ENCODE results near the gene TPPP3.
"Not testable (repeated sequence)": the region's sequence is repeated elsewhere in the genome, so short reads cannot be mapped to it uniquely, and the experiment has no call there.

The TPPP3 gene

GRCh38 chr16:67356396-67356795, 36.9 kb downstream of the TPPP3 start:
- H3K27ac ChIP-seq, result no peak overlapping the region

GRCh38 chr16:67352463-67352862, 40.8 kb downstream of the TPPP3 start:
- DNase-seq (ENCODE audit: low read depth, low spot score); H3K27ac ChIP-seq: not testable (repeated sequence)

More at GRCh38 chr16:67356396-67356795, 36.9 kb downstream of the TPPP3 start:
- DNase-seq (ENCODE audit: low read depth, low spot score), result no peak

- no peak for DNase-seq (ENCODE audit: low read depth, low spot score)
- no peak overlapping the region for H3K27ac ChIP-seq
Observed at GRCh38 chr16:67350324-67350723, 43.0 kb downstream of the TPPP3 start.

- no peak overlapping the region for H3K27ac ChIP-seq
- no peak for DNase-seq (ENCODE audit: low read depth, low spot score)
Observed at GRCh38 chr16:67349172-67349571, 44.1 kb downstream of the TPPP3 start.

GRCh38 chr16:67346341-67346740, 47.0 kb downstream of the TPPP3 start:
- no peak for DNase-seq (ENCODE audit: low read depth, low spot score)
- H3K27ac ChIP-seq, result no peak overlapping the region

- no peak for DNase-seq (ENCODE audit: low read depth, low spot score)
- H3K27ac ChIP-seq, result no peak overlapping the region
Observed at GRCh38 chr16:67345401-67345800, 47.9 kb downstream of the TPPP3 start.

GRCh38 chr16:67342616-67343015, 50.7 kb downstream of the TPPP3 start:
- no peak overlapping the region for H3K27ac ChIP-seq
- no peak for DNase-seq (ENCODE audit: low read depth, low spot score)

- no peak overlapping the region for H3K27ac ChIP-seq
- DNase-seq (ENCODE audit: low read depth, low spot score), result no peak
Observed at GRCh38 chr16:67341250-67341649, 52.0 kb downstream of the TPPP3 start.

Measured in epithelial cell of prostate (primary cell).